Neural progenitor cell (in vitro differentiated cells): Measurements from ENCODE around the gene KRT40. TPM values are rescaled to one million over a fixed set of nuclear protein-coding genes. Genes with fewer than 3 reads are reported as not detected.

Experiments
- DNase-seq: peaks from one replicate; pipeline ENCODE4 v3.0.0-alpha.2; 2016; ENCODE audit warnings: low spot score
- H2AFZ ChIP-seq: fragments of 200-600 bp; sonication (generic); replicated peaks from 2 replicates; pipeline ENCODE4 v1.6.1; 2016; ENCODE audit warnings: antibody characterized with exemption
- H3F3A ChIP-seq: fragments of 200-600 bp; sonication (generic); 2 replicates; pipeline ENCODE4 v1.6.1; 2016; ENCODE audit warnings: antibody characterized with exemption, low read depth
- H3K27ac ChIP-seq: fragments of 200-600 bp; sonication (generic); 2 replicates; pipeline ENCODE4 v1.5.1; 2016; ENCODE audit warnings: mild to moderate bottlenecking
- H3K27me3 ChIP-seq: fragments of 200-600 bp; sonication (generic); 2 replicates; pipeline ENCODE4 v1.6.1; 2016; ENCODE audit warnings: mild to moderate bottlenecking, moderate library complexity
- H3K36me3 ChIP-seq: fragments of 200-600 bp; sonication (generic); 2 replicates; pipeline ENCODE4 v1.5.1; 2016
- H3K4me1 ChIP-seq: fragments of 200-600 bp; sonication (generic); 2 replicates; pipeline ENCODE4 v1.6.1; 2016; ENCODE audit warnings: mixed run types
- H3K4me2 ChIP-seq: fragments of 200-600 bp; sonication (generic); 2 replicates; pipeline ENCODE4 v1.6.1; 2016
- H3K4me3 ChIP-seq: fragments of 200-600 bp; sonication (generic); 2 replicates; pipeline ENCODE4 v1.5.1; 2016
- H3K79me2 ChIP-seq: fragments of 200-600 bp; sonication (generic); 2 replicates; pipeline ENCODE4 v1.6.1; 2016; ENCODE audit warnings: low read depth
- H3K9ac ChIP-seq: fragments of 200-600 bp; sonication (generic); 2 replicates; pipeline ENCODE4 v1.6.1; 2016
- H3K9me3 ChIP-seq: fragments of 200-600 bp; sonication (generic); 2 replicates; pipeline ENCODE4 v1.5.1; 2016; ENCODE audit warnings: low read depth
- H4K20me1 ChIP-seq: fragments of 200-600 bp; sonication (generic); 2 replicates; pipeline ENCODE4 v1.6.1; 2016; ENCODE audit warnings: low read depth
- H3K27ac Mint-ChIP-seq: 3 replicates; pipeline ENCODE4 v1.8.0; 2021; ENCODE audit warnings: mixed read lengths
- H3K27me3 Mint-ChIP-seq: 2 replicates; pipeline ENCODE4 v1.8.0; 2022; ENCODE audit warnings: low read depth, mild to moderate bottlenecking, inconsistent platforms, moderate library complexity, mixed read lengths; ENCODE audit not compliant: insufficient read depth
- H3K36me3 Mint-ChIP-seq: 3 replicates; pipeline ENCODE4 v1.8.0; 2021; ENCODE audit warnings: mixed read lengths
- H3K4me1 Mint-ChIP-seq: 3 replicates; pipeline ENCODE4 v1.8.0; 2021; ENCODE audit warnings: mixed read lengths
- H3K4me3 Mint-ChIP-seq: 3 replicates; pipeline ENCODE4 v1.8.0; 2021; ENCODE audit warnings: mild to moderate bottlenecking, moderate library complexity, mixed read lengths
- H3K9me3 Mint-ChIP-seq: 3 replicates; pipeline ENCODE4 v1.8.0; 2020; ENCODE audit warnings: mixed read lengths
- EZH2 ChIP-seq: fragments of 200-600 bp; sonication (generic); IDR thresholded peaks from 2 replicates; pipeline ENCODE4 v1.6.1; 2017; ENCODE audit warnings: antibody characterized with exemption, mild to moderate bottlenecking, moderate library complexity
- EZH2phosphoT487 ChIP-seq: fragments of 200-600 bp; sonication (generic); IDR thresholded peaks from 2 replicates; pipeline ENCODE4 v1.6.1; 2017; ENCODE audit warnings: antibody characterized with exemption
- total RNA-seq: library from RNA; depleted of rRNA; stranded (reverse); fragments of >200 nt; gene quantifications from 2 replicates; pipeline ENCODE4 v1.2.3, GENCODE V29; 2015; ENCODE audit warnings: low replicate concordance
- TF ChIP-seq, protein P1 (sequence below): fragments of 200-600 bp; sonication (generic); IDR thresholded peaks from 2 replicates; pipeline ENCODE4 v1.5.1; 2017; ENCODE audit warnings: antibody characterized with exemption, mild to moderate bottlenecking

The KRT40 gene
- total RNA-seq, 1 donor from 2014 or later = not detected

DNA sequence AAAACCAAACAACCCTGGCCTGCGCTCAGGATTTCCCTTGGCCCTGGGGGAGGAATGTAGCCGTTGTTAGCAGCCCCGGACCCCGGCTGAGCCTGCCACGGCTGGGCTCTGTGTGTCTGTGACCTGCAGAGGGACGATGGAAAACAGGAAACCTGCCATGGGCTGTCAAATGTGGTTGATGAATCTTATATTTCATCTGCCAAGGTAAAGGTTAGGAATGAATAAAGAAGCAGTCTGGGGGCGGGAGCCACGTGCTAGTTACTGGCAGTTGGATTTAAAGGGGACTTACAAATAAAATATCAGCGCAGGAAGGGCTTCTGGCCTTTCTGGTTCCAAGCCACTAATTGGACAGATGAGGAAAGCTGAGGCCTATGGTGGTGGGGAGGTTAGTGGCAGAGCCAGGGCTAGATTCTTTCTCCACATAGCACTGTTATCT, 46.7 kb downstream of the KRT40 start, which contains the start of gene KRT23:
TSS of gene KRT23 (minus strand) at position 263 of the 436 bp plus-strand sequence. CDS start 1,043 bp downstream, outside the sequence.
- no peaks in the 10 kb centered on the region for H3K27me3 ChIP-seq
- Mint-ChIP-seq H3K4me3 (no peak within 1 kb of the TSS), H3K4me1 (peaks cover 29% of the 10 kb centered on the region), H3K36me3 (no peaks in the 10 kb centered on the region), H3K27me3 (no peaks in the 10 kb centered on the region), H3K9me3 (no peaks in the 10 kb centered on the region), H3K27ac (peak within 1 kb of the TSS; percentile 23)
- H4K20me1 ChIP-seq = no peaks in the 10 kb centered on the region
- H3K27ac ChIP-seq = peak within 1 kb of the TSS; percentile 68
- H3K4me2 ChIP-seq = no peak within 1 kb of the TSS
- peak within 1 kb of the TSS; percentile 87 for H2AFZ ChIP-seq
- peaks cover 28% of the 10 kb centered on the region for H3F3A ChIP-seq
- no peaks in the 10 kb centered on the region for H3K36me3 ChIP-seq
- TF ChIP-seq EZH2phosphoT487 (no peak), EZH2 (no peak)
- TF ChIP-seq, protein P1, sequence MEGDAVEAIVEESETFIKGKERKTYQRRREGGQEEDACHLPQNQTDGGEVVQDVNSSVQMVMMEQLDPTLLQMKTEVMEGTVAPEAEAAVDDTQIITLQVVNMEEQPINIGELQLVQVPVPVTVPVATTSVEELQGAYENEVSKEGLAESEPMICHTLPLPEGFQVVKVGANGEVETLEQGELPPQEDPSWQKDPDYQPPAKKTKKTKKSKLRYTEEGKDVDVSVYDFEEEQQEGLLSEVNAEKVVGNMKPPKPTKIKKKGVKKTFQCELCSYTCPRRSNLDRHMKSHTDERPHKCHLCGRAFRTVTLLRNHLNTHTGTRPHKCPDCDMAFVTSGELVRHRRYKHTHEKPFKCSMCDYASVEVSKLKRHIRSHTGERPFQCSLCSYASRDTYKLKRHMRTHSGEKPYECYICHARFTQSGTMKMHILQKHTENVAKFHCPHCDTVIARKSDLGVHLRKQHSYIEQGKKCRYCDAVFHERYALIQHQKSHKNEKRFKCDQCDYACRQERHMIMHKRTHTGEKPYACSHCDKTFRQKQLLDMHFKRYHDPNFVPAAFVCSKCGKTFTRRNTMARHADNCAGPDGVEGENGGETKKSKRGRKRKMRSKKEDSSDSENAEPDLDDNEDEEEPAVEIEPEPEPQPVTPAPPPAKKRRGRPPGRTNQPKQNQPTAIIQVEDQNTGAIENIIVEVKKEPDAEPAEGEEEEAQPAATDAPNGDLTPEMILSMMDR = no peak
- peak; percentile 34 for DNase-seq
- no peak within 1 kb of the TSS for H3K9ac ChIP-seq
- no peak within 1 kb of the TSS for H3K4me3 ChIP-seq
- no peaks in the 10 kb centered on the region for H3K79me2 ChIP-seq
- H3K4me1 ChIP-seq = peaks cover 39% of the 10 kb centered on the region
- no peaks in the 10 kb centered on the region for H3K9me3 ChIP-seq

GRCh38 chr17:40936976-40937375, 47.1 kb downstream of the KRT40 start:
- H3K4me3 Mint-ChIP-seq = no peak overlapping the region
- Histone ChIP-seq H3K4me1 (peaks cover 43% of the 10 kb centered on the region), H3K4me3 (no peak overlapping the region), H3K9me3 (no peaks in the 10 kb centered on the region), H2AFZ (peak overlapping the region; percentile 87), H3K27me3 (no peaks in the 10 kb centered on the region), H3K27ac (peak overlapping the region; percentile 68), H3K36me3 (no peaks in the 10 kb centered on the region), H3K79me2 (no peaks in the 10 kb centered on the region), H3F3A (peaks cover 32% of the 10 kb centered on the region), H4K20me1 (no peaks in the 10 kb centered on the region), H3K4me2 (no peak overlapping the region), H3K9ac (no peak overlapping the region)
- peaks cover 32% of the 10 kb centered on the region for H3K4me1 Mint-ChIP-seq
- no peaks in the 10 kb centered on the region for H3K36me3 Mint-ChIP-seq
- peak overlapping the region; percentile 18 for H3K27ac Mint-ChIP-seq
- no peaks in the 10 kb centered on the region for H3K27me3 Mint-ChIP-seq
- H3K9me3 Mint-ChIP-seq = no peaks in the 10 kb centered on the region
- TF ChIP-seq EZH2 (no peak), EZH2phosphoT487 (no peak)
- TF ChIP-seq, protein P1 = no peak
- DNase-seq = peak; percentile 15

DNA sequence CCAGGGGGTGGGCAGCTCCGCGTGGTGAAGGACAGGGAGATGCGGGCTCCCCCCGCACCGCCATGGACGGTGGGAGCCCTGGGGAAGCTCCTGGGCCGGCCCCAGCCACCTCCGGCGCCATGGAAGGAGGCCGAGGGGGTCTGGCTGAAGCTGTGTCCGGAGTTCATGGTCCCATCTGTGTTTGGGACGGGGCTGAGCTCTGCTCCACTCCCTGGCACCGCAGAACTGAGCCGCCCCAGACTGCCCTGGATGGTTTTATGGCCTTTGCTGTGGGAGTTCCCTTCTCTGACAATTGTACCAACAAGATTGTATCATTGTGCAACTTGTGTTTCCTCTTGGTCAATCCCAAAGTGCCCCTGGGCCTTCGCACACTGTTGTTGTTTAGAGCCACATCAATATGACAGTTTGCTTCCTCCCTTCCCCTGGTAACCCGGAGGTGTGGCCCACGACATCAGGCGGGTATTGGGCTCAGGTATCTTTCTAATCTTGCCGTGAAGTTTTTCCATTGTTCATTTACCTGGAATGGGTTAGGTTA, 47.6 kb downstream of the KRT40 start:
- no peaks in the 10 kb centered on the region for H3K9me3 Mint-ChIP-seq
- H3K27me3 ChIP-seq = no peaks in the 10 kb centered on the region
- H2AFZ ChIP-seq = no peak overlapping the region
- H3F3A ChIP-seq = peaks cover 36% of the 10 kb centered on the region
- H4K20me1 ChIP-seq = no peaks in the 10 kb centered on the region
- no peak overlapping the region for H3K27ac ChIP-seq
- H3K4me3 ChIP-seq = no peak overlapping the region
- no peak overlapping the region for H3K9ac ChIP-seq
- H3K36me3 ChIP-seq = no peaks in the 10 kb centered on the region
- no peaks in the 10 kb centered on the region for H3K27me3 Mint-ChIP-seq
- TF ChIP-seq, protein P1 = no peak
- TF ChIP-seq EZH2phosphoT487 (no peak), EZH2 (no peak)
- H3K4me2 ChIP-seq = no peak overlapping the region
- no peaks in the 10 kb centered on the region for H3K9me3 ChIP-seq
- H3K27ac Mint-ChIP-seq = peak overlapping the region; percentile 23
- no peak for DNase-seq
- H3K4me3 Mint-ChIP-seq = no peak overlapping the region
- no peaks in the 10 kb centered on the region for H3K36me3 Mint-ChIP-seq
- no peaks in the 10 kb centered on the region for H3K79me2 ChIP-seq
- H3K4me1 Mint-ChIP-seq = peaks cover 32% of the 10 kb centered on the region
- peaks cover 47% of the 10 kb centered on the region for H3K4me1 ChIP-seq
